Activated naive CD4-positive, alpha-beta T cell treated with anti-CD3 and anti-CD28 coated beads, Interleukin-2, amount 10 ng/mL, durations not matched to agents 5 hours and 36 hours (primary cell): ENCODE measurements around the gene EMC10. TPM values are rescaled to one million over a fixed set of nuclear protein-coding genes. Genes with fewer than 3 reads are reported as not detected.

Experiments used
- total RNA-seq, 2 experiments: library from RNA; stranded (reverse); gene quantifications; one replicate each; pipeline ENCODE4 v1.2.3, GENCODE V29; 2021

EMC10 gene
- total RNA-seq = 10 to 100 TPM; 65.7 to 66.9 TPM

GRCh38 chr19:50476224-50476906 is at the start of gene EMC10, which contains the start of gene GARIN5A:
EMC10 (plus strand) TSS chr19:50476507; CDS start chr19:50476545, 38 bp downstream.
GARIN5A (minus strand) TSS chr19:50476848; CDS start chr19:50476388, 460 bp downstream.

GRCh38 chr19:50432221-50433028 is 43.9 kb upstream of the EMC10 start, which contains the start of gene MYBPC2:
MYBPC2 (plus strand) TSS chr19:50432892; CDS start chr19:50432954, 62 bp downstream.

GRCh38 chr19:50511069-50511822 is 34.9 kb downstream of the EMC10 start, which contains the start of gene JOSD2:
JOSD2 (minus strand) TSS chr19:50511191; CDS start chr19:50510431, 760 bp downstream.

GRCh38 chr19:50513746-50514345 is 37.5 kb downstream of the EMC10 start, which contains the start of gene ASPDH:
ASPDH (minus strand) TSS chr19:50513913; CDS start chr19:50513823, 90 bp downstream.

Other genes with a start within 250 kb of the EMC10 start
- gene KCNC3, start 147.1 kb upstream of the EMC10 start, total RNA-seq = 1 to 10 TPM; 4.3 to 4.9 TPM
- gene NAPSA, start 110.9 kb upstream of the EMC10 start, total RNA-seq = 1 to 10 TPM; 3.0 to 4.5 TPM
- gene NR1H2, start 100.0 kb upstream of the EMC10 start, total RNA-seq = 10 to 100 TPM; 68.9 to 73.9 TPM
- gene POLD1, start 92.2 kb upstream of the EMC10 start, total RNA-seq = 100 to 1,000 TPM; 108 to 116 TPM
- gene SPIB, start 57.6 kb upstream of the EMC10 start, total RNA-seq = under 1 TPM; 0.53 to 0.73 TPM
- under 1 TPM; 0.12 to 0.66 TPM for gene MYBPC2, start 43.6 kb upstream of the EMC10 start, total RNA-seq
- gene GARIN5A, start 341 bp downstream of the EMC10 start, total RNA-seq = under 1 TPM in 1 of 2 experiments, not detected in 1; 0.15 TPM
- gene JOSD2, start 34.7 kb downstream of the EMC10 start, total RNA-seq = 10 to 100 TPM; 39.2 to 42.9 TPM
- not detected for gene ASPDH, start 37.4 kb downstream of the EMC10 start, total RNA-seq
- gene LRRC4B, start 91.9 kb downstream of the EMC10 start, total RNA-seq = not detected
- not detected for gene SYT3, start 163.4 kb downstream of the EMC10 start, total RNA-seq
- not detected for gene C19orf81, start 172.9 kb downstream of the EMC10 start, total RNA-seq
- not detected for gene SHANK1, start 243.3 kb downstream of the EMC10 start, total RNA-seq
- gene CLEC11A, start 246.9 kb downstream of the EMC10 start, total RNA-seq = under 1 TPM; 0.75 to 0.98 TPM